WTC11 (cell line): ENCODE measurements around the gene PHOSPHO2.

Experiments used
- CTCF ChIP-seq: fragments of 200-600 bp; IDR thresholded peaks from 2 replicates; pipeline ENCODE4 v1.8.0; 2022; ENCODE audit warnings: antibody characterized with exemption
- FOXJ3 ChIP-seq: sonication (generic); formaldehyde crosslinking; IDR thresholded peaks from 2 replicates; pipeline ENCODE4 v1.9.0; 2021; ENCODE audit warnings: missing genetic modification reagents, mild to moderate bottlenecking, borderline replicate concordance
- KAT7 ChIP-seq: sonication (generic); formaldehyde crosslinking; IDR thresholded peaks from 2 replicates; pipeline ENCODE4 v1.8.1; 2023; ENCODE audit warnings: missing genetic modification reagents, mild to moderate bottlenecking, borderline replicate concordance
- MAX ChIP-seq: sonication (generic); formaldehyde crosslinking; IDR thresholded peaks from 2 replicates; pipeline ENCODE4 v1.8.0; 2022; ENCODE audit warnings: mild to moderate bottlenecking, missing genetic modification reagents
- PRDM15 ChIP-seq: sonication (generic); formaldehyde crosslinking; IDR thresholded peaks from 2 replicates; pipeline ENCODE4 v1.8.0; 2022; ENCODE audit warnings: missing genetic modification reagents
- ZNF263 ChIP-seq: sonication (generic); formaldehyde crosslinking; IDR thresholded peaks from 2 replicates; pipeline ENCODE4 v1.8.1; 2022; ENCODE audit warnings: low read depth, mild to moderate bottlenecking, moderate library complexity, missing genetic modification reagents

- no peak for TF ChIP-seq ZNF263 (CRISPR knock-in tag)
- TF ChIP-seq MAX (CRISPR knock-in tag) = no peak
- no peak for TF ChIP-seq FOXJ3 (CRISPR knock-in tag)
- TF ChIP-seq KAT7 (CRISPR knock-in tag) = no peak
- no peak for TF ChIP-seq CTCF
- no peak for TF ChIP-seq PRDM15 (CRISPR knock-in tag)
These were observed 1.6 kb upstream of the PHOSPHO2 start for GRCh38 chr2:169692718-169693117.
